Thoracic aorta (tissue), 2 donors: ENCODE data around the gene BAG3. TPM values are rescaled to one million over a fixed set of nuclear protein-coding genes. Genes with fewer than 3 reads are reported as not detected.
A peak's percentile ranks its signal among the peaks of the same experiment; 100 is the strongest.

Experiments used
- ATAC-seq: fragments of 150-250 bp; one replicate; pipeline ENCODE4 v1.8.0; 2017; ENCODE audit warnings: low read depth; ENCODE audit not compliant: insufficient number of reproducible peaks, low FRiP score
- DNase-seq: peaks from one replicate; pipeline ENCODE4 v3.0.0-alpha.2; 2020; ENCODE audit warnings: low spot score
- H3K27ac ChIP-seq, 2 donors: fragments of 200-600 bp; sonication (generic); 1 replicate in 1 of 2; 2 replicates in 1 of 2; pipeline ENCODE4 v1.5.1; 2016; ENCODE audit warnings: mild to moderate bottlenecking in 2 of 2, moderate library complexity in 2 of 2
- H3K27me3 ChIP-seq: fragments of 200-600 bp; sonication (generic); replicated peaks from 2 replicates; pipeline ENCODE4 v1.6.0; 2016; ENCODE audit warnings: mild to moderate bottlenecking; ENCODE audit not compliant: insufficient read depth
- H3K36me3 ChIP-seq: fragments of 200-600 bp; sonication (generic); one replicate; pipeline ENCODE4 v1.5.1; 2016
- H3K4me1 ChIP-seq, 2 donors: fragments of 200-600 bp; sonication (generic); 1 replicate in 1 of 2; 2 replicates in 1 of 2; pipeline versions ENCODE4 v1.5.1 to v1.6.0; 2016; ENCODE audit warnings: low read depth in 2 of 2, mild to moderate bottlenecking in 1 of 2; ENCODE audit not compliant: control insufficient read depth in 1 of 2
- H3K4me3 ChIP-seq: fragments of 200-600 bp; sonication (generic); 2 replicates; pipeline ENCODE4 v1.5.1; 2016; ENCODE audit warnings: mild to moderate bottlenecking
- H3K9me3 ChIP-seq: fragments of 200-600 bp; sonication (generic); 2 replicates; pipeline ENCODE4 v1.5.1; 2016
- CTCF ChIP-seq: fragments of 200-600 bp; sonication (generic); IDR thresholded peaks from one replicate; pipeline ENCODE4 v1.5.1; 2019; ENCODE audit warnings: antibody characterized with exemption
- total RNA-seq, 2 donors: library from RNA; depleted of rRNA; stranded (reverse); fragments of >200 nt; gene quantifications; one replicate each; pipeline versions ENCODE4 v1.1.0 to v1.2.3, GENCODE V29; 2016

The BAG3 gene
- total RNA-seq: 10 to 100 TPM; 48.9 to 87.6 TPM

GRCh38 chr10:119650692-119651513 lies at the start of gene BAG3:
BAG3 (plus strand) TSS chr10:119651380; CDS start chr10:119651676, 296 bp downstream.
- no peak for TF ChIP-seq CTCF
- Histone ChIP-seq H3K4me3 (peak within 1 kb of the TSS; percentile 92), H3K36me3 (no peaks in the 10 kb centered on the region), H3K27ac (peak within 1 kb of the TSS; percentile 99), H3K27me3 (no peaks in the 10 kb centered on the region), H3K9me3 (no peaks in the 10 kb centered on the region), H3K4me1 (peaks cover 22 to 30% of the 10 kb centered on the region in 2 donors)
- DNase-seq (peak; percentile 93), ATAC-seq (peak; percentile 90)

- no peaks in the 10 kb centered on the region for H3K9me3 ChIP-seq
- peaks cover 0 to 3% of the 10 kb centered on the region in 2 donors for H3K4me1 ChIP-seq
- no peak for ATAC-seq
- no peak overlapping the region for H3K4me3 ChIP-seq
- H3K36me3 ChIP-seq: no peaks in the 10 kb centered on the region
- no peak overlapping the region for H3K27ac ChIP-seq
- DNase-seq: no peak
- TF ChIP-seq CTCF: no peak
- H3K27me3 ChIP-seq: no peaks in the 10 kb centered on the region
Measured at GRCh38 chr10:119602241-119603095, 48.7 kb upstream of the BAG3 start.

GRCh38 chr10:119604468-119604867 lies 46.7 kb upstream of the BAG3 start:
- H3K36me3 ChIP-seq: no peaks in the 10 kb centered on the region
- no peak for ATAC-seq
- DNase-seq: no peak
- H3K4me1 ChIP-seq: peaks cover 0 to 7% of the 10 kb centered on the region in 2 donors
- H3K27me3 ChIP-seq: no peaks in the 10 kb centered on the region
- no peak overlapping the region for H3K4me3 ChIP-seq
- no peak overlapping the region for H3K27ac ChIP-seq
- no peak for TF ChIP-seq CTCF
- no peaks in the 10 kb centered on the region for H3K9me3 ChIP-seq

- no peaks in the 10 kb centered on the region for H3K36me3 ChIP-seq
- peak; percentile 50 for TF ChIP-seq CTCF
- H3K27me3 ChIP-seq: no peaks in the 10 kb centered on the region
- H3K4me1 ChIP-seq: peaks cover 0 to 7% of the 10 kb centered on the region in 2 donors
- peak overlapping the region; percentile 56 for H3K4me3 ChIP-seq
- ATAC-seq: peak; percentile 34
- no peak for DNase-seq
- no peaks in the 10 kb centered on the region for H3K9me3 ChIP-seq
- no peak overlapping the region for H3K27ac ChIP-seq
Measured at GRCh38 chr10:119608316-119609155, 42.6 kb upstream of the BAG3 start.
